ENCODE results near the gene SEMA3C. TPM values are rescaled to one million over a fixed set of nuclear protein-coding genes. Genes with fewer than 3 reads are reported as not detected.

SEMA3C gene
- total RNA-seq, 1 donor from 2014 or later: 34.8 TPM

DNA sequence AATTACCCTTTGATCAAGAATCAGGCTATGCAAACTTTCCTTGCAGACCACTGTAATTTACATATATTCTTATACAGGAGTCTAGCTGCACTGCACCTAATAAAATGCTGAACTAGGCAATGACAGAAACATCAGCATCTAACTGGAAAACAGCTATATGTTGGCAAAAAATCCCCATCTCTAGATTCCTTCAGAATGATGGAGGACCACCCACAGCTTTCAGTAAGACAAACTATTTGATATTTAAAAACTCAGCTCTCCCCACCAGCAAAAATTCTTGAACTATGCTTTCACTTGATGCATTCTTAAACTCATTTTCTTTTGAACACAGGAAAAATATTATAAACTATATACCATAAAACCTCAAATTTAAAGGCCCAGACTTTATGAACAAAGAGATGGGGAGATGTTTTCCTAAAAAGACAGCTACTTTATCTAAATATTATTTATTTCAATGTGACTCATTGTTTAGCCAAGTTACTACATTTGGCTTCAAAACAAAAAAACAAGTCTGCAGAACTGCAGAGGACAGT, 77.4 kb downstream of the SEMA3C start:
- no peak for DNase-seq

DNA sequence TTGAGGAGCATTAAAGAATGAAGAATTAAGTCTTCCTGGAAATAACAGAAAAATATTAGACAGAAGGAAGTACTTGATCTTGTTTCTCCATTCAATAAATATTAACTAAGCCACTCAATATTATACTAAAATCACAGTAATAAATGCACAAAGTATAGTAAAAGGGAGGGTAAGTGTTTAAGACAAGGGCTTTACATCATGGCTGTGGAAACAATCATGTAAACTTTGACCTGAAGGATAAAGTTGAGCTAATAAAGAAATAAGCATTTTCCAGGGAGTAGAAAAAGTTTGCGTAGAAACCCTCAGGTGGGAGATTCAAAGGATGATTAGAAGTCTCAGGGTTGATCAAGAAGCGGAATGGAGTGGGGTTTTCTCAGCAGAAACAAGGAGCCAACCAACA, 78.2 kb downstream of the SEMA3C start:
- DNase-seq (no peak), ATAC-seq (no peak)
- no peak overlapping the region for H3K27ac ChIP-seq
- intact Hi-C loops (cut with DNase I): no loop called here
- no peaks in the 10 kb centered on the region for H3K36me3 ChIP-seq
- H3K27me3 ChIP-seq (ENCODE audit: low read depth): no peaks in the 10 kb centered on the region
- TF ChIP-seq, protein P1, sequence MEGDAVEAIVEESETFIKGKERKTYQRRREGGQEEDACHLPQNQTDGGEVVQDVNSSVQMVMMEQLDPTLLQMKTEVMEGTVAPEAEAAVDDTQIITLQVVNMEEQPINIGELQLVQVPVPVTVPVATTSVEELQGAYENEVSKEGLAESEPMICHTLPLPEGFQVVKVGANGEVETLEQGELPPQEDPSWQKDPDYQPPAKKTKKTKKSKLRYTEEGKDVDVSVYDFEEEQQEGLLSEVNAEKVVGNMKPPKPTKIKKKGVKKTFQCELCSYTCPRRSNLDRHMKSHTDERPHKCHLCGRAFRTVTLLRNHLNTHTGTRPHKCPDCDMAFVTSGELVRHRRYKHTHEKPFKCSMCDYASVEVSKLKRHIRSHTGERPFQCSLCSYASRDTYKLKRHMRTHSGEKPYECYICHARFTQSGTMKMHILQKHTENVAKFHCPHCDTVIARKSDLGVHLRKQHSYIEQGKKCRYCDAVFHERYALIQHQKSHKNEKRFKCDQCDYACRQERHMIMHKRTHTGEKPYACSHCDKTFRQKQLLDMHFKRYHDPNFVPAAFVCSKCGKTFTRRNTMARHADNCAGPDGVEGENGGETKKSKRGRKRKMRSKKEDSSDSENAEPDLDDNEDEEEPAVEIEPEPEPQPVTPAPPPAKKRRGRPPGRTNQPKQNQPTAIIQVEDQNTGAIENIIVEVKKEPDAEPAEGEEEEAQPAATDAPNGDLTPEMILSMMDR (IDR thresholded peaks at IDR 0.05): no peak
- peaks cover 7% of the 10 kb centered on the region for H3K4me1 ChIP-seq
- H3K9me3 ChIP-seq: no peaks in the 10 kb centered on the region
- H3K4me3 ChIP-seq: no peak overlapping the region

More for the DNA sequence above, 77.4 kb downstream of the SEMA3C start:
- Histone ChIP-seq H3K4me3 (no peak overlapping the region), H3K9me3 (no peaks in the 10 kb centered on the region), H3K4me1 (peaks cover 7% of the 10 kb centered on the region), H3K27ac (no peak overlapping the region), H3K27me3 (ENCODE audit: low read depth) (no peaks in the 10 kb centered on the region), H3K36me3 (no peaks in the 10 kb centered on the region)
- intact Hi-C loops (cut with DNase I): no loop called here
- TF ChIP-seq, protein P1 (IDR thresholded peaks at IDR 0.05): no peak
- ATAC-seq: no peak

DNA sequence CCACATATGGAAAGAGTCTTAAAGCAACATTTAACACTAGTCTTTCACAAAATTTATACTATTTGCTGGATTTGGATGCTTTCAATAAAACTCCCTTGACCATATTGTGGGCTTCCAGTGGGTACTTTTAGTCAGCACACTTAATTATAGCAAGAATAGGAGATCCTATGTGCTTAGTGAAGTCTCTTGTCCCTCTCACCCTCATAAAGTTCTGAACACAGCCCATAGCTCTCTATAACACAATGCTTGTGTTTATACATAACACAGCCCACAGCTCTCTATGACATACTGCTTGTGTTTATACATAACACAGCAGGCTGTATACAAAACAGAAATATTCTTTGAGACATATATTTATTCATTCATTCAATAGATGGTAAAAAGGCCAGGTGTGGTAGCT, 79.0 kb downstream of the SEMA3C start:
- DNase-seq: no peak
- Histone ChIP-seq H3K36me3 (no peaks in the 10 kb centered on the region), H3K27ac (no peak overlapping the region), H3K4me1 (peaks cover 7% of the 10 kb centered on the region), H3K9me3 (no peaks in the 10 kb centered on the region), H3K4me3 (no peak overlapping the region), H3K27me3 (ENCODE audit: low read depth) (no peaks in the 10 kb centered on the region)
- TF ChIP-seq, protein P1 (IDR thresholded peaks at IDR 0.05): no peak
- intact Hi-C loops (cut with DNase I): no loop called here
- no peak for ATAC-seq

DNA sequence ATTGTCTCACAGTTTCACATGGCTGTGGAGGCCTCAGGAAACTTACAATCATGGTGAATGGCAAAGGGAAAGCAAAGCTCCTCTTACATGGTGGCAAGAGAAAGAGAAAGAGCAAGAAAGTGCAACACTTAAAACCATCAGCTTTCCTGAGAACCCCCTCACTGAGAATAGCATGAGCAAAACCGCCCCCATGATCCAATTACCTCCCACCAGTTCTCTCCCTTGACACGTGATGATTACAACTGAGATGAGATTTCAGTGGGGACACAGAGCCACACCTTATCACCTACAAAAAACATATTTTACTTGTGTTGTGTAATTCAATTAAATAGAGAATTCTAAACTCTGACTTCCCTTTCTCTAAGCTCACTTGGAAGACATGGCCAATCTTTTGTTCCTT, 80.2 kb downstream of the SEMA3C start:
- TF ChIP-seq, protein P1 (IDR thresholded peaks at IDR 0.05): no peak
- Histone ChIP-seq H3K36me3 (no peaks in the 10 kb centered on the region), H3K27me3 (ENCODE audit: low read depth) (no peaks in the 10 kb centered on the region), H3K4me3 (no peak overlapping the region), H3K9me3 (no peaks in the 10 kb centered on the region), H3K4me1 (peaks cover 7% of the 10 kb centered on the region), H3K27ac (no peak overlapping the region)
- DNase-seq (no peak), ATAC-seq (no peak)
- intact Hi-C loops (cut with DNase I): no loop called here

DNA sequence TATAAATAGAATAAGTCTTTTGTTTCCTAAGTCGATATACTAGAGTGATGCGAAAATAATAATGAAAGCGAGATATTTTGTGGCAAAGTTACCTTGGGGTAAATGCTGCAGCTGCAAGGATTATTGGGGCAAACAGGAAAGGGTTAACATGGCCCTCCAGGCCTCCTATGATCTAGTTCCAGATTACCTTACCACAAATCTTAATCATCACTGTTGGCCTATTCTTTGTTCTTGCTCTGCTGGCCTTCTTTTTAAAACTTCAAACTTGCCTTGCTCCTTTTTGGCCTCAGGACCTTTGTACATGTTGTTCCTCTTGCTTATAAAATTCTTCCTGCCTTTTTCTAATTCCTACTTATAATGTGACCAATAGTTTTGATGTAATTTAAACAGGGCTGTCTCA, 81.5 kb downstream of the SEMA3C start:
- no peaks in the 10 kb centered on the region for H3K9me3 ChIP-seq
- intact Hi-C loops (cut with DNase I): no loop called here
- H3K27ac ChIP-seq: no peak overlapping the region
- ATAC-seq (no peak), DNase-seq (no peak)
- TF ChIP-seq, protein P1 (IDR thresholded peaks at IDR 0.05): no peak
- no peaks in the 10 kb centered on the region for H3K27me3 ChIP-seq (ENCODE audit: low read depth)
- H3K4me1 ChIP-seq: no peaks in the 10 kb centered on the region
- H3K36me3 ChIP-seq: no peaks in the 10 kb centered on the region
- H3K4me3 ChIP-seq: no peak overlapping the region

DNA sequence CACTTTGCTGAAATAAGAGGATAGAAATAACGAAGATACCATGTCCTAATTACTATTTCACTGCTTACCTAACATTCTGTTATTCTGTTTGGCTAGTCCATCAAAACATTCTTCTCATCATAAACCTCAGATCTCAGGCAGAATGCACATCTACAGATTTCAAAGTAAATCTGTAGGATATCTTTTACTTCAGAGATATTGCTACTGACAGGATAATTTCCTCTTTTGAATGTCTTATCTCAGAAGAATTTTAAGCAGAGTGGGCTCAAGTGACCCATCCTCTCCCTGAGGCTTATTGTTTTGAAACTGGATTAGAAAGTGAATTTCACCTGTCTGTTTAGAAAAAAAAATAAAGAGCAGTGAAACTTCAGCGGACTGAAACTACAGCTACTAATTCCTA, 83.6 kb downstream of the SEMA3C start:
- no peaks in the 10 kb centered on the region for H3K9me3 ChIP-seq
- no peaks in the 10 kb centered on the region for H3K36me3 ChIP-seq
- ATAC-seq (no peak), DNase-seq (no peak)
- intact Hi-C loops (cut with DNase I): no loop called here
- no peak overlapping the region for H3K27ac ChIP-seq
- no peaks in the 10 kb centered on the region for H3K27me3 ChIP-seq (ENCODE audit: low read depth)
- H3K4me3 ChIP-seq: no peak overlapping the region
- H3K4me1 ChIP-seq: peaks cover 5% of the 10 kb centered on the region
- TF ChIP-seq, protein P1 (IDR thresholded peaks at IDR 0.05): no peak

Measured in lower lobe of right lung (tissue), 2 donors.